HG02885 (cell line): ENCODE data around the gene RPS6KA3.

ENCODE experiments used
- ATAC-seq: cut with Tn5 transposase; IDR thresholded peaks from one replicate; pipeline ENCODE4 v1.9.1; 2021; ENCODE audit warnings: mild to moderate bottlenecking; ENCODE audit not compliant: unreplicated experiment, poor library complexity

Gene RPS6KA3

GRCh38 chrX:20266810-20267606 lies at the start of gene RPS6KA3:
TSS of gene RPS6KA3 (minus strand) at chrX:20266909. CDS start at chrX:20266632, 277 bp downstream.
- ATAC-seq: peak; percentile 83

- ATAC-seq: peak; percentile 86
Measured at GRCh38 chrX:20315140-20315539, 48.4 kb upstream of the RPS6KA3 start.

GRCh38 chrX:20313899-20314298 lies 47.2 kb upstream of the RPS6KA3 start:
- ATAC-seq: no peak

- ATAC-seq: no peak
Measured at GRCh38 chrX:20312018-20312417, 45.3 kb upstream of the RPS6KA3 start.

- ATAC-seq: peak; percentile 45
Measured at GRCh38 chrX:20311505-20311904, 44.8 kb upstream of the RPS6KA3 start.

GRCh38 chrX:20309806-20310205 lies 43.1 kb upstream of the RPS6KA3 start:
- ATAC-seq: no peak

- no peak for ATAC-seq
Measured at GRCh38 chrX:20306668-20307067, 40.0 kb upstream of the RPS6KA3 start.

GRCh38 chrX:20300822-20301221 lies 34.1 kb upstream of the RPS6KA3 start:
- no peak for ATAC-seq

- no peak for ATAC-seq
Measured at GRCh38 chrX:20294957-20295356, 28.2 kb upstream of the RPS6KA3 start.

GRCh38 chrX:20294284-20294683 lies 27.6 kb upstream of the RPS6KA3 start:
- no peak for ATAC-seq

GRCh38 chrX:20285511-20285910 lies 18.8 kb upstream of the RPS6KA3 start:
- no peak for ATAC-seq

GRCh38 chrX:20284992-20285391 lies 18.3 kb upstream of the RPS6KA3 start:
- no peak for ATAC-seq

GRCh38 chrX:20284444-20284843 lies 17.7 kb upstream of the RPS6KA3 start:
- ATAC-seq: no peak

- no peak for ATAC-seq
Measured at GRCh38 chrX:20280938-20281337, 14.2 kb upstream of the RPS6KA3 start.

GRCh38 chrX:20274121-20274520 lies 7.4 kb upstream of the RPS6KA3 start:
- ATAC-seq: no peak

- no peak for ATAC-seq
Measured at GRCh38 chrX:20271730-20272129, 5.0 kb upstream of the RPS6KA3 start.

GRCh38 chrX:20271186-20271585 lies 4.5 kb upstream of the RPS6KA3 start:
- no peak for ATAC-seq

GRCh38 chrX:20270562-20270890 lies 3.8 kb upstream of the RPS6KA3 start:
- ATAC-seq: no peak

- no peak for ATAC-seq
Measured at GRCh38 chrX:20269848-20270561, 3.3 kb upstream of the RPS6KA3 start.

GRCh38 chrX:20267931-20268701 lies 1.4 kb upstream of the RPS6KA3 start:
- ATAC-seq: no peak

GRCh38 chrX:20267607-20267930 lies 860 bp upstream of the RPS6KA3 start:
- ATAC-seq: no peak
